H1 (cell line): ENCODE data around the gene TBC1D22A. TPM values are rescaled to one million over a fixed set of nuclear protein-coding genes. Genes with fewer than 3 reads are reported as not detected.

Experiments used
- ATF2 ChIP-seq: IDR thresholded peaks from 2 replicates; pipeline ENCODE4 v1.6.1; 2012; ENCODE audit warnings: low read length, inconsistent platforms
- CHD7 ChIP-seq: fragments of 300-600 bp; sonication (generic); IDR thresholded peaks from 2 replicates; pipeline ENCODE4 v1.7.1; 2012; ENCODE audit warnings: low read length, moderate library complexity, mild to moderate bottlenecking, inconsistent platforms; ENCODE audit not compliant: insufficient replicate concordance
- RFX5 ChIP-seq: IDR thresholded peaks from 2 replicates; pipeline ENCODE4 v1.6.1; 2011; ENCODE audit warnings: low read depth, low read length, improper control_type of control experiment, borderline replicate concordance
- TAF7 ChIP-seq: optimal IDR thresholded peaks from 2 replicates; pipeline ENCODE3; 2011; ENCODE audit warnings: low read depth, mild to moderate bottlenecking, inconsistent platforms, low read length, moderate library complexity, borderline replicate concordance
- polyA plus RNA-seq, 7 experiments: library from polyadenylated mRNA; depleted of rRNA in 3 of 7; stranded (reverse) in 5 of 7; unstranded in 2 of 7; fragments of >200 nt in 5 of 7; fragments of 200-250 nt in 2 of 7; gene quantifications; 1 replicate in 5 of 7; 2 replicates in 1 of 7; 4 replicates in 1 of 7; pipeline versions ENCODE4 v1.2.1 to v1.2.3, GENCODE V29; 2011 to 2013; ENCODE audit warnings: missing spikeins in 2 of 7, mixed read lengths in 2 of 7
- total RNA-seq: library from RNA; stranded (reverse); fragmentation: NEBNext Ultra II Directional; extraction: Animal tissue kit (Norgen Biotek cat#: 25700); gene quantifications from 2 replicates; pipeline ENCODE4 v1.2.1, GENCODE V29; 2021

Gene TBC1D22A
- total and polyA plus RNA-seq, 2 of the 8 experiments (the other 6 are each of a cell fraction or from before 2014, with no cell fraction given), result 11.9 to 18.4 TPM

DNA sequence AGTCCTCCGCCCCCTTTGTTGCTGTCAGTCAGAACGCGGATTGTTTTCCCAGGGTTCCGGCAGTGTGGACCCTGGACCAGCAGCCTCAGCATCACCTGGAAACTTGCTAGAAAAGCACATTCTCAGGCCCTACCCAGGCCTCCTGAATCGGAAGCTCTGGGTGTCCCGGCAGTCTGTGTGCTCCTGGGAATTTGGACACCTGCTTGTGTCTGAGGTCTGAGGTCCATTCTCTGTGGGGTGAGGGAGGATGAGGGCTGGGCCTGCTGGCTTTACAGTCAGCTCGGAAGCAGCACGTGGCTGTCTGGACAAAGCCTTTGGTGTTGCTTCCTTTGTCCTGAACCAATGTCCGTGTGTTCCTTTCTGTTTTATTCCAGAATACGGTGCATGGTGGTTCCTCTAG is 299.7 kb downstream of the TBC1D22A start (continued):
- no peak for TF ChIP-seq ATF2
- TF ChIP-seq RFX5, result no peak
- TF ChIP-seq TAF7, result no peak
- TF ChIP-seq CHD7, result no peak
